GM18873 (cell line): ENCODE measurements around the gene TSEN34.
"Not testable (repeated sequence)": the region's sequence is repeated elsewhere in the genome, so short reads cannot be mapped to it uniquely, and the experiment has no call there.

ENCODE experiments used
- ATAC-seq: cut with Tn5 transposase; IDR thresholded peaks from one replicate; pipeline ENCODE4 v1.9.1; 2021; ENCODE audit warnings: mild to moderate bottlenecking, moderate library complexity, moderate number of reproducible peaks; ENCODE audit not compliant: unreplicated experiment, low FRiP score

TSEN34 gene

DNA sequence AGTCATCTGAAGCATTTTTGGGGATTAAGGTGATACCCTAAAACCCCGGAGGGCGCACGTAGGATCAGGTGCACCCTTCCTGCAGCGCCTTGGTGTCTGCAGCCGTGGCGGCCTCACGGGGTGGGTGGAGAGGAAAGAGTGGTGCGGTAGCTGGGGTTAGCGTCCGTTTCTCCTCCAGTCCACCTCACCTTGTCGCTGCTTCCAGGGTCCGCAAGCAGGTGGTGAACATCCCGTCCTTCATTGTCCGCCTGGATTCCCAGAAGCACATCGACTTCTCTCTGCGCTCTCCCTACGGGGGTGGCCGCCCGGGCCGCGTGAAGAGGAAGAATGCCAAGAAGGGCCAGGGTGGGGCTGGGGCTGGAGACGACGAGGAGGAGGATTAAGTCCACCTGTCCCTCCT lies 16.1 kb downstream of the TSEN34 start:
- ATAC-seq: not testable (repeated sequence)

GRCh38 chr19:54207676-54207982 lies 16.5 kb downstream of the TSEN34 start:
- ATAC-seq: no peak

DNA sequence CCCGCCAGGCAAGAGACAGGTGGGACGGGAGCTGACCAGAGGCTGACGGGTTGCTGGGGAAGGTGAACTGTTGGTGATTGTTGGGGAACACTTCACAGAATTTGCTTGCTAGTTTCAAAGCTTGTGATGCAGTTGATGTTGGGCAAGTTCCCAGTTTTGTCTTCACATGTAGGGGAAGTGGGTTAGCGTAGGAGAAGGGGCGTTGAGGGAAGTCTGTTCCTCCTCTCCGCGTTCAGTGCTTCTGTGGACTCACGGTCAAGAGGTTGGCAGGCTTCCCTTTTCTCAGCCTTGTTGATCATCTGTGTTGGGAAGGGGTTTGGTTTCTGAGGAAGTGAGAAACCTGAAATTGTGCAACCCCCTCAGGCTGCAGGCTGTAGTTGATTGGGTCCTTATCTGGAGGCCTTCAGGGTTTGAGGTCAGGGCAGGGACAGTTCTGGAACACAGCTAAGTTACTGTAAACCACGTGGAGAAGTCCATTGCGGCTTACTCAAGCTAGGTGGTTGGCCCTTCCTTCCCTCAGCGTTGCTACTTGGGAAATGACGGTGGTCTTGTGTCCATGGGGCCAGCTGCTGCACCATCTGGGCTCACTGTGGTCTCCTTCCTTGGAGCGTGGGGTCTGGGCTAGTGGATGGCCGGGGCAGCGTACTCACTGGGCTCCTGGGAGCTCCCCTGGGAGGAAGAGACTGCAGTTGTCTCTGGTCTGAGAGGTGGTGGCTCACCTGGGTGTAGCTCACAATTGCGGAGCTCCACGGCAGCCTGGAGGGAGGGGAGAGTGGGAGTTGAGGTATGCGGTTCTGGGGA lies 17.1 kb downstream of the TSEN34 start:
- no peak for ATAC-seq

DNA sequence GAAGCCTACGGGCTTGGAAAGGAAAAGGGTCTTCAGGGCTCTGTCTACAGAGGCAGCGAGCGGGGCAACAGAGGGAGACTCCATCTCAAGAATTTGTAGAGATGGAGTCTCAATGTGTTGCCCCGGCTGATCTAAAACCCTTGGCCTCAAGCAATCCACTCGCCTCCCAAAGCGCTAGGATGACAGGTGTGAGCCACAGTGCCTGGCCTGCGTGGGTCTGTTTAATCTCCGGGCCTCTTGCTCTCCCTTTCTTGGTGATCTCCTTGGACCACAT lies 17.6 kb downstream of the TSEN34 start:
- ATAC-seq: no peak

- ATAC-seq: no peak
Measured at GRCh38 chr19:54209058-54209810, 18.1 kb downstream of the TSEN34 start.

DNA sequence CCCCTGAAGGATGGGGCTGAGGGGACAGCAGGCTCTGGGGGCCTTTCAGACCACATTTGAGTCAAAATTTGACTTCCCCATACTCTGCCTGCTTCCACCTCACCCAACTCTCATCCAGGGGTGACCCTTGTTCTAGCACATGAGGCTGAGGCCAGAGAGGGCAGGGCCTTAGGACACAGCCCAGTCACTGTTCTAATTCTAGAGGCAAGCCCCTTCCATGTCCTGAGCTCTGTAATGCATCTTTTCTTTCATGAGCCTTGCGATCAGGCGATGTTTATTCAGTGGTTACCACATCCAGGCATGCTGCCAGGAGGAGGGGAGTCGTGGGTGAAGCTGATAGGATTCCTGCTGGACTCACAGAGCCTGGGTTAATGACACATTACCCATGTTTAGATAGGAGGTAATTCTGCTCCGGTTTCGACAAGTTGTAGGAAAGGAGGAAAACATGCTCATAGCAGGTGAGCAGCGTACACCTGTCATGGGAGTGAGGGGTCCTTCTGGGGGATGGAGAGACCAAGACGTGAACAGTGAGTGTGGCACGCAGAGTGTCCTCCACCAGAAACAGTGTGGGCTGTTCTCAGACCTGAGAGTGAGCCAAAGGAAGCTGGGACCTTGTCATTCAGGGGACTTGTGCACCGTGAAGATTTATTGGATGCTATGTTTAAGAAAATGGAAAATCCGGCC lies 18.8 kb downstream of the TSEN34 start:
- no peak for ATAC-seq

DNA sequence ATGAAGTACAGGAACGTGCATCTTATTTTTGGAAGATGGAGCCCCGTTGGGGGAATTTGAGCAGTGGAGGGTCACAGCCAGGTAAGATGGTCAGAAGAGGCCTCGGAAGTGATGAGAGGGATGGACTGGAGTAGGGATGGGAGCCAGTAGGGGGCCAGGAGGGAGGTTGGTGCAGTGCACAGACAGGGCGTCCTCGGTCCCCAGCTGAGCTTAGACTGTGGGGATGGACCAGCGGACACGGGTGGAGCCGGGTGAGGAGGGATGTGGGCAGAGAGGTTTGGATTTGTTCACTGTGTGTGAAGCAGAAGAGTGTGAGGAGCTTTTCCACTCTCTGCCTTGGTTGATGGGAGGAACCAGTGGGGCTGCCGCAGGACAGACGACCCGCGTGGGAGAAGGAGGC lies 20.1 kb downstream of the TSEN34 start:
- no peak for ATAC-seq

DNA sequence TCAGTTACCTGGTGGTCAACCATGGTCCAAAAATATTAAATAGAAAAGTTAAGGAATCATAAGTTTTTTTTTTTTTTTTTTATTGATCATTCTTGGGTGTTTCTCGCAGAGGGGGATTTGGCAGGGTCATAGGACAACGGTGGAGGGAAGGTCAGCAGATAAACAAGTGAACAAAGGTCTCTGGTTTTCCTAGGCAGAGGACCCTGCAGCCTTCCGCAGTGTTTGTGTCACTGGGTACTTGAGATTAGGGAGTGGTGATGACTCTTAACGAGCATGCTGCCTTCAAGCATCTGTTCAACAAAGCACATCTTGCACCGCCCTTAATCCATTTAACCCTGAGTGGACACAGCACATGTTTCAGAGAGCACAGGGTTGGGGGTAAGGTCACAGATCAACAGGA lies 23.1 kb downstream of the TSEN34 start:
- not testable (repeated sequence) for ATAC-seq

DNA sequence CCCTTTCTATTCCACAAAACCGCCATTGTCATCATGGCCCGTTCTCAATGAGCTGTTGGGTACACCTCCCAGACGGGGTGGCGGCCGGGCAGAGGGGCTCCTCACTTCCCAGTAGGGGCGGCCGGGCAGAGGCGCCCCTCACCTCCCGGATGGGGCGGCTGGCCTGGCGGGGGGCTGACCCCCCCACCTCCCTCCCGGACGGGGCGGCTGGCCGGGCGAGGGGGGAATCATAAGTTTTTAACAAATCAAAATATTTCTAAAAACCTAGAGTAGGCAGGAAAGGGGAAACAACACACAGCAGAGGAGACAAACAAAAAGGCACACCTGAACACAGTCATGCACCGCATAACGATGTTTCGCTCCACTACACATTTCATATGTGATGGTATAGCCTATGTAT lies 23.6 kb downstream of the TSEN34 start:
- not testable (repeated sequence) for ATAC-seq

DNA sequence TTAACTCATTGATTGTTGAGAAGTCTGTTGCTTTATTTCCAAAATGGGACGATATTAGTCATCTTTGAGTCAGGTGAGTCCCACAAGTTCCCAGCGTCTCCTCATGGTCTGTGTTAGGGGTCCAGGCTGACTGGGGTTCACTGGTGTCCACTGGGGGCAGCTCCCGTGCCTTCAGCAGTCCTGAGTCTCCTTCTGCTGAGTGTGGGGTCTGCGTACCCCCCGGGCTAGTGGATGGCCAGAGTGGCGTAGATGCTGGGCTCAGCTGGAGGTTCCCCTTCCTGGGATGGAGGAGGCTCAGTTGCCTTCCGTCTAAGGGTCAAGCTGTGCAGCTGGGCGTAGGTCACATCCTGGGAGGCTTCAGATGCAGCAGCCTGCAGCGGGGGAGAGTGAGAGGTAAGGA lies 25.8 kb downstream of the TSEN34 start:
- ATAC-seq: no peak

GRCh38 chr19:54217517-54218247 lies 26.6 kb downstream of the TSEN34 start:
- not testable (repeated sequence) for ATAC-seq

- ATAC-seq: no peak
Measured at GRCh38 chr19:54218259-54218658, 27.2 kb downstream of the TSEN34 start.

DNA sequence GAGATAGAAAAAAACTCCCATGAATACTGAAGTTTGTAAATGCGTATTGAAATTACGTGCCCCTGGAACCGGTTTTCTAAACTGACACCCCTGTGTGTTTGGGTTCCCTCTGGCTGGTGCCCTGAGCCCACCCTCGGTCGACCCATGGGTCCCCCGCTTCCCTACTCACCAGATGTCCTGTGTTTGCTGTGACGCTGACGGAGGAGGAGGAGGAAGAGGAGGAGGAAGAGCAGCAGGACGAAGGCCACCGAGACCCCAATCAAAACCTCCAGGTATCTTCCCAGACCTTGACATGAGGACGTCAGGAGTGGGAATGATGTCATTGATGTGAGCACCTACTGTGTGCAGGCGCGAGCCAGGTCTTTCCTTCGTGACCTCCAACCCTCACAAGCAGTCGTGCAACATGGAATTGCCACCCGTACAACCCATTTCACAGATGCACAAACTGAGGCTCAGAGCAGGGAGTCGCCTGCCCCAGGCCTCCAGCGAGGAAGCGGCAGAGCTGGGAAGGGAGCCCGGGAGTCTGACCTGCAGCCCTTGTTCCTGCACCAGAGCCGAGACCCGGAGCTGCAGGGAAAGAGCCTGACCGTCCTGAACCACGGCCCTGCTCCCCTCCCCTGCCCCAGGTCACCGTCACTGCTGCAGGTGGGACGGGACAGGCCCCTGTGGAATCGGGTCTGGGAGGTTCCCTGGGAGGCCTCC lies 28.0 kb downstream of the TSEN34 start:
- ATAC-seq: no peak

DNA sequence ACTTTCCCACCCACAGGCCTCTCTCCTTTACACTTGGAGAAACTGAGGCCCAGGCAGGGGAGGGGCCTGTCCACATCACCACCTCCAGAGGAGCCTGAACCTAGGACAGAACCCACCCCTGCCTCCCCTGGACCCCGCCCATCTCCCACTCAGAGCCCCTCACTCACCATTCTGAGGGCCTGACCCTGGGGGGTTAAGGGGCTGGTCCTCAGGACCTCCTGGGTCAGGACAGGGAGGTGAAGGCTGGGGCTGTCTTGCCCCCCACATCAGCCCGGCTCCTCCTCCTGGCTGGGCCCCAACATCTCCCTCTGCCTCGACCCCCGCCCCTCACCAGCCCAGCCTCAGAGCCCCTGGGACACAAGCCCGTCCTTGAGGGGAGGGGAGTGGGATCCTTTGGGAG lies 28.6 kb downstream of the TSEN34 start:
- ATAC-seq: not testable (repeated sequence)

DNA sequence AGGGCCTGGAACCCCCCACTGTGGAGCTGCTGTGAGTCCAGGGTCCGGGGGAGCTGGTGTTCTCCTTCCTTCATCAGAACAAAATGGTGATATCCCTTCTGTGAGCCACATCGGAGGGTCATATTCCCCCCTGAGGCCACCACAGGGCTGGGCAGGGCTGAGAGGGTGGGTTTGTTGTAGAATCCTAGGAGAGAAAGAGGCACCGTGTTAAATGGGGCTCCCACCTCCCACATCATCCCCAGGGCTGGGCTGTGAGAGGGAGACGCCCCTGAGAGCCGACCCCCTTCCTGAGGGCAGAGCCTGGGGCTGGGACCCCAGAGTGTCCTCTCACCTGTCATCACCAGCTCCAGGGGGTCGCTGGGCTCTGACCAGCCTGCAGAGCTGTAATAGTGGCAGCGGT lies 30.8 kb downstream of the TSEN34 start:
- ATAC-seq: not testable (repeated sequence)

DNA sequence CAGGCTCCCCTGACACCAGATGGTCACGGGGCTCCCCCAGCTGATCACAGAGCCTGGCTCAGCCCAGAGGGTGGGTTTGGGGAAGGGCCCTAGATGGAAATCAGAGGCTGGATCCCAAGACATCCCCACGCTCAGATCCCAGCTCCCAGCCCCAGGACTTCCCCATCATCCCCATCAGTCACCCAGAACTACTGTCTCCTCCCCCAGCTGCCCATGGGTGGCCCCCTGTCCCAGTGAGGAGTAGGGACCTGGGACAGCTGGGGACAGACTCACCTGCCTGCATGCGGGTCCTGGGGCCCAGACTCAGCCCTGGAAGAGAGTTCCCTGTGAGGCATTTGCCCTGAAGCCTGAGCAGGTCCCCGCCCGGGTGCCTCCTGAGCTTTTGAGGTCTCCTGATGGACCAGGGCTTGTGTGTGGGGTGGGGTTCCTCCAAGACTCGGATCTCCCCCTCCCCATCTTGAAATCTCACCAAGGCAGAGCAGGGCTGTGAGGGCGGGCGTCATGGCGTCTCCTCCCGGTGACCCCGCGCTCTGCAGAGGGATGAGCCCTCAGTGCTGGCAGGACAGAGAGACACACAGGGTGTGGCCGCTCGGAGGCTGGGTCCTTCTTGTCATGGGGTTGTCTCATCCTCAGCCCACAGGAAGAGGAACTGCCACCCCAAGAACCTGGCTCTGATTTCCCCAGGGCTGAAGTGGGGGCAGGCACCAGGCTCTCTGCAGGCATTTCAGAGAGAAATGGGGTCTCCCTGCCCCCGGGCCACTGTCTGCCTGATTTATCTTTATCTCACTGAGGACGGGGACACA lies 31.6 kb downstream of the TSEN34 start, which contains the start of gene LILRB3:
Gene LILRB3, minus strand, starts transcription at position 534 of the 803 bp plus-strand sequence. Its CDS starts 31 bp downstream, at position 503.
- not testable (repeated sequence) for ATAC-seq

DNA sequence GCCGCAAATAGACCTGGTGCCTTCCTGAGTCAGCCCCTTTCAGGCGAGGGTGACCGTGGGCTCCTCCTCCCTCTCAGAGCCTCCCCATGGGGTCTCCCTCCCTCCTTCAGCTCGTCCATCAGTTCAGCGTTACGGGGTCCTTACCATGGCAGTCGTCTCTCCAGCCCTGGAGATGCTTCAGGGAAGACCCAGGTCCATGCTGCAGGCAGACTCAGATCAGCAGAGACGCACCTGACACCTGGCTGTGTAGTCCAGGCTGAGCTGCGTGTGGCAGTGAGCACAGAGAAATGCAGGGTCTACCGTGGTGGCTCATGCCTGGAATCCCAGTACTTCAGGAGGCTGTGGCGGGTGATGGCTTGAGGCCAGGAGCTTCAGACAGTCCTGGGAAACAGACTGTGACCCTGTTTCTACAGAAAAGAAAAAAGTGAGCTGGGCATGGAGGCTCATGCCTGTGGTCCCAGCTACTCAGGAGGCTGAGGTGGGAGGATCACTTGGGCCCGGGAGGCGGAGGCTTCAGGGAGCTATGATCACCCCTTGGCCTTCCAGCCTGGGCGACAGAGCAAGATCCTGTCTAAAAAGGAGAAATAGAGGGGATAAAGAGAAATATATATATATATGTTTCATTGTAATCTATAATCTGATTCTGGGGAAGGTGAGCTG lies 32.3 kb downstream of the TSEN34 start:
- ATAC-seq: not testable (repeated sequence)

DNA sequence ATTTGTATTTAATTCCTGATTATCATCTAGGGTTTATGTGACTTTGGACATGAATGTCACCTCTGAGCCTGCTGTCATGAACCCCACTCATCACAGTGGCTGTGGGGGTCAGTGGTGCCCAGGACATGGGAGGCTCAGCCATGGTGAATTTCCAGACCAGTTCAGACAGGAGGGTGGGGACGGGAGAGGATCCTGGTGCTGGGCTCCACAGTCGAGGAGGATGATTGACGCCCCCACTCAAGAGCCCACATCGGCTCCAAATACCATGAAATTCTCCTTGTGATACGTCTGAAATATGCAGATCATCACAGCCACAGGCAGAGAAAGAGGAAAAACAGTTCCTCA lies 32.8 kb downstream of the TSEN34 start:
- not testable (repeated sequence) for ATAC-seq

DNA sequence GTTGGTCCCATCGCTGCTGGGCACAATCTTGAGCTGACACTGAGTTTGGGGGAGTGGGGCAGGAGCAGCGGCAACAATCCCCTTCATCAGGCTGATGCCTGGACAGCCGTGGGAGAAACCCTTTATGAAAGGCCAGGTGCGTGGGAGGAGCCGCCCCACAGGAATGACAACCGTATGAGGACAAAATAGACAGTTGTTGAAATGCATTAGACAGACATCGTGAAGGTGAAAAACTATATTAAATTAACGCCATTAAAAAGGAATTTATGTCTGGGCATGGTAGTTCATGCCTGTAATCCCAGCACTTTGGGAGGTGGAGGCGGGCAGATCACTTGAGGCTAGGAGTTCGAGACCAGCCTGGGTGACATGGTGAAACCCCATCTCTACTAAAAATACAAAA lies 33.5 kb downstream of the TSEN34 start:
- ATAC-seq: not testable (repeated sequence)
